ENCODE data around the gene ATP2C1. TPM values are rescaled to one million over a fixed set of nuclear protein-coding genes. Genes with fewer than 3 reads are reported as not detected.

Gene ATP2C1
- total and polyA plus RNA-seq, 9 of the 15 experiments (the other 6 are each of a cell fraction or from before 2014, with no cell fraction given): 10.0 to 53.5 (median 27.9) TPM

GRCh38 chr3:130901463-130902204, 7.8 kb downstream of the ATP2C1 start:
- Histone ChIP-seq H3K4me3 (no peak overlapping the region), H3K4me1 (replicated peaks in 1 of 2; ENCODE audit: control insufficient read depth in 2 of 2, insufficient read depth in 2 of 2, low read length in 2 of 2) (peaks cover 0 to 8% of the 10 kb centered on the region in 2 experiments; a peak in 2 of 5 replicates), H3K79me2 (ENCODE audit: control insufficient read depth, insufficient read depth, low read length) (peaks cover 100% of the 10 kb centered on the region), H3K27me3 (ENCODE audit: control insufficient read depth in 2 of 2, insufficient read depth in 2 of 2, low read length in 2 of 2) (no peaks in the 10 kb centered on the region), H3K9ac (ENCODE audit: insufficient read depth in 1 of 2, low read depth in 2 of 2, low read length in 2 of 2) (no peak overlapping the region), H4K20me1 (replicated peaks; ENCODE audit: control insufficient read depth, insufficient read depth, low read length) (peaks cover 16% of the 10 kb centered on the region; the same call in 1 of the 2 replicates), H3K9me1 (ENCODE audit: control insufficient read depth, insufficient read depth, low read length) (peaks cover 3% of the 10 kb centered on the region), H3K9me3 (replicated peaks; ENCODE audit: control insufficient read depth, insufficient read depth, low read depth, low read length) (no peaks in the 10 kb centered on the region), H3K27ac (ENCODE audit: extremely low read depth, low read depth, low read length) (no peak overlapping the region), H3K36me3 (ENCODE audit: control insufficient read depth, insufficient read depth, low read length) (no peaks in the 10 kb centered on the region), H3K4me2 (ENCODE audit: insufficient read depth, low read length) (no peak overlapping the region), H2AFZ (ENCODE audit: low read depth, low read length) (no peak overlapping the region)
- FAIRE-seq (no peak), DNase-seq (ENCODE audit: extremely low read depth in 1 of 4, low spot score in 3 of 4) (no peak), ATAC-seq (peak; percentile 27; the same call in 1 of the 3 replicates)
- 64% methylated on average over 6 of the region's 6 CpGs for WGBS (ENCODE audit: insufficient coverage, low coverage, missing lambda C conversion rate)
- intact Hi-C loops (cut with micrococcal nuclease) (no loop called here), in situ Hi-C loops (cut with MboI) (no loop called here)
- TF ChIP-seq MAX (CRISPR knock-in tag; IDR thresholded peaks at IDR 0.05) (no peak), U2AF2 (optimal IDR thresholded peaks at IDR 0.05; ENCODE audit: low read depth, low read length) (no peak)
- BruUV-seq (replicated peaks): no TSS peak
- ChIA-PET POLR2A (no interaction called here), CTCF (ENCODE audit: low intra/inter-chr PET ratio) (no interaction called here)

- DNase-seq (ENCODE audit: extremely low read depth in 1 of 4, low spot score in 3 of 4) (no peak), FAIRE-seq (no peak), ATAC-seq (no peak)
- in situ Hi-C loops (cut with MboI) (no loop called here), intact Hi-C loops (cut with micrococcal nuclease) (no loop called here)
- peaks cover 9% of the 10 kb centered on the region; the same call in 1 of the 2 replicates for H4K20me1 ChIP-seq (replicated peaks; ENCODE audit: control insufficient read depth, insufficient read depth, low read length)
- H3K27me3 ChIP-seq (ENCODE audit: control insufficient read depth in 2 of 2, insufficient read depth in 2 of 2, low read length in 2 of 2): no peaks in the 10 kb centered on the region
- no peak overlapping the region for H3K9ac ChIP-seq (ENCODE audit: insufficient read depth in 1 of 2, low read depth in 2 of 2, low read length in 2 of 2)
- H3K27ac ChIP-seq (ENCODE audit: extremely low read depth, low read depth, low read length): no peak overlapping the region
- WGBS (ENCODE audit: insufficient coverage, low coverage, missing lambda C conversion rate): 86% methylated on average over 1 of the region's 1 CpG
- peaks cover 100% of the 10 kb centered on the region for H3K79me2 ChIP-seq (ENCODE audit: control insufficient read depth, insufficient read depth, low read length)
- no peaks in the 10 kb centered on the region for H3K9me3 ChIP-seq (replicated peaks; ENCODE audit: control insufficient read depth, insufficient read depth, low read depth, low read length)
- no peak overlapping the region for H2AFZ ChIP-seq (ENCODE audit: low read depth, low read length)
- peaks cover 3% of the 10 kb centered on the region for H3K9me1 ChIP-seq (ENCODE audit: control insufficient read depth, insufficient read depth, low read length)
- no peak overlapping the region for H3K4me3 ChIP-seq
- no peak overlapping the region for H3K4me2 ChIP-seq (ENCODE audit: insufficient read depth, low read length)
- H3K4me1 ChIP-seq (replicated peaks in 1 of 2; ENCODE audit: control insufficient read depth in 2 of 2, insufficient read depth in 2 of 2, low read length in 2 of 2): no peaks in the 10 kb centered on the region
- POLR2A ChIA-PET: interaction anchor here (0.8 kb wide), 1 partner anchor 157 kb away, joined by 3 read pairs; no protein-coding TSS in a partner anchor
- no peaks in the 10 kb centered on the region for H3K36me3 ChIP-seq (ENCODE audit: control insufficient read depth, insufficient read depth, low read length)
- BruUV-seq (replicated peaks): no TSS peak
- CTCF ChIA-PET (ENCODE audit: low intra/inter-chr PET ratio): no interaction called here
- TF ChIP-seq BRD4 (IDR thresholded peaks at IDR 0.05): no peak
- TF ChIP-seq OTX1 (CRISPR knock-in tag; IDR thresholded peaks at IDR 0.05): no peak
- TF ChIP-seq E2F6 (IDR thresholded peaks at IDR 0.05; ENCODE audit: borderline replicate concordance in 1 of 2, extremely low read depth in 1 of 2, insufficient read depth in 1 of 2, insufficient read length in 1 of 2, low read depth in 1 of 2, low read length in 1 of 2, poor library complexity in 1 of 2, severe bottlenecking in 1 of 2): no peak
- no peak for TF ChIP-seq E2F4 (CRISPR knock-in tag; IDR thresholded peaks at IDR 0.05; ENCODE audit: low read depth)
- no peak for TF ChIP-seq NR0B1 (IDR thresholded peaks at IDR 0.05; ENCODE audit: partially characterized antibody)
- TF ChIP-seq ZNF830 (CRISPR knock-in tag; IDR thresholded peaks at IDR 0.05): no peak
- TF ChIP-seq THAP7 (CRISPR knock-in tag; IDR thresholded peaks at IDR 0.05): no peak
These were observed 9.6 kb downstream of the ATP2C1 start for GRCh38 chr3:130903412-130903908.
